Adrenal gland (tissue), 12 donors: ENCODE results near the gene NNMT. TPM values are rescaled to one million over a fixed set of nuclear protein-coding genes. Genes with fewer than 3 reads are reported as not detected.

Experiments
- DNase-seq, 7 donors: peaks; one replicate each; pipeline ENCODE4 v3.0.0-alpha.2; 2019 to 2020
- H3K27ac ChIP-seq, 5 donors: fragments of 200-600 bp; sonication (generic) in 4 of 5; 1 replicate in 3 of 5; 2 replicates in 2 of 5; pipeline versions ENCODE4 v1.5.1 to v1.8.0; 2016 to 2020; ENCODE audit warnings: mild to moderate bottlenecking in 1 of 5
- H3K27me3 ChIP-seq: fragments of 200-600 bp; 2 replicates; pipeline ENCODE4 v1.8.0; 2021
- H3K36me3 ChIP-seq, 2 donors: fragments of 200-600 bp; replicated peaks in 1 of 2; 1 replicate in 1 of 2; 2 replicates in 1 of 2; pipeline versions ENCODE4 v1.5.1 to v1.8.0; 2018 to 2022
- H3K4me1 ChIP-seq, 2 donors: fragments of 200-600 bp; replicated peaks in 1 of 2; 1 replicate in 1 of 2; 2 replicates in 1 of 2; pipeline versions ENCODE4 v1.5.1 to v1.8.0; 2018 to 2021
- H3K4me3 ChIP-seq, 4 donors: fragments of 200-600 bp; sonication (generic) in 3 of 4; one replicate each; pipeline ENCODE4 v1.5.1; 2016 to 2018
- H3K9me3 ChIP-seq, 3 donors: fragments of 200-600 bp; sonication (generic) in 1 of 3; replicated peaks in 1 of 3; 1 replicate in 2 of 3; 2 replicates in 1 of 3; pipeline versions ENCODE4 v1.5.1 to v1.8.0; 2016 to 2021
- CTCF ChIP-seq, 6 experiments: fragments of 450-650 bp in 4 of 6; fragments of 200-600 bp in 2 of 6; sonication (generic) in 1 of 6; IDR thresholded peaks; 1 replicate in 5 of 6; 2 replicates in 1 of 6; pipeline versions ENCODE4 v1.5.1 to v1.8.0; 2016 to 2021; ENCODE audit warnings: antibody characterized with exemption in 6 of 6, mild to moderate bottlenecking in 2 of 6, moderate library complexity in 1 of 6
- POLR2A ChIP-seq, 2 donors: fragments of 450-650 bp; IDR thresholded peaks; one replicate each; pipeline ENCODE4 v1.6.1; 2017; ENCODE audit warnings: antibody characterized with exemption in 2 of 2, mild to moderate bottlenecking in 2 of 2, moderate library complexity in 1 of 2
- WGBS, 4 donors: extraction: QIAGEN DNeasy Blood & Tissue Kit in 2 of 4; methylation state at CpG; one replicate each; pipeline versions ENCODE4 v1.1.5 to v1.1.7; 2013 to 2017; 5-methylcytosine and 5-hydroxymethylcytosine counted together
- intact Hi-C, 2 donors: fragments of 100-400 bp; cut with DNase I; formaldehyde crosslinking; loops; one replicate each; pipeline versions ENCODE4 v1.14.1 to v1.15.0; 2022 to 2023
- polyA plus RNA-seq, 3 donors: library from polyadenylated mRNA; stranded (reverse); fragments of 200-250 nt in 2 of 3; fragments of 350-450 nt in 1 of 3; fragmentation: Illumina TruSeq in 1 of 3; extraction: RNeasy Lipid Tissue Mini Kit (QIAGEN cat#74804) in 1 of 3; gene quantifications; one replicate each; pipeline ENCODE4 v1.2.3, GENCODE V29; 2013 to 2014
- total RNA-seq, 9 donors: library from RNA; depleted of rRNA in 4 of 9; stranded (reverse); fragments of >200 nt in 4 of 9; fragments of 120-200 nt in 1 of 9; fragmentation: NEBNext Ultra II Directional in 1 of 9; extraction: Animal tissue kit (Norgen Biotek cat#: 25700) in 1 of 9; gene quantifications; one replicate each; pipeline versions ENCODE4 v1.1.0 to v1.2.4, GENCODE V29; 2013 to 2023
- donor health status: healthy with polysubstance abuse.
- donor health status: Bipolar disorder and iron deficiency.
- donor health status: DM: yes; HTN: yes; CAD: no.
- donor health status: DM: no; HTN: no; CAD: no.
- donor health status: DM: no; HTN: no; CAD: no.
- donor health status: DM: yes; HTN: yes; CAD: no.

The NNMT gene
- total and polyA plus RNA-seq, 12 donors: 0.94 to 354 (median 77.4) TPM

DNA sequence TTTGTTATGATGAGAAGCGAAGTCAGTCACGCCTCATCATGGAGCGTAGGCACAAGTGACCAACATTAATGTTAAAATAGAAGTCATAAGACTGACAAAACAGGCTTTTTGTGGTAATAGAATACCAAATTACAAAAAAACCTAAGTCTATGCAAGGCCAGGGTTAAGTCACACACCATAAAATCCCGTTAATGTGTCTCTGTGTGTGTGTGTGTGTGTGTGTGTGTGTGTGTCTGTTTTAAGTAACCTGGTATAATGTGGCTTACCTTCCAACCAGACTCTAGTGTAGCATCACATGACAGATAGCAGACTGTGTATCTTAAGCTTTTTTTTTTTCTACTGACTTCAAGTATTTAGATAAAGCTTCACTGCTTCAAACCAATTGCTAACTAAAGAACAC is 66.1 kb downstream of the NNMT start:
- Histone ChIP-seq H3K4me3 (no peak overlapping the region), H3K4me1 (no peaks in the 10 kb centered on the region), H3K9me3 (no peaks in the 10 kb centered on the region), H3K27ac (no peak overlapping the region), H3K27me3 (peaks cover 5% of the 10 kb centered on the region), H3K36me3 (no peaks in the 10 kb centered on the region)
- TF ChIP-seq CTCF (IDR thresholded peaks at IDR 0.05) (no peak), POLR2A (IDR thresholded peaks at IDR 0.05) (no peak)
- WGBS, 4 donors: 73 to 85% (median 81%) methylated on average over 4 of the region's 4 CpGs
- intact Hi-C loops: no loop called here
- no peak for DNase-seq

GRCh38 chr11:114362958-114363357 is 66.8 kb downstream of the NNMT start:
- 50 to 57% (median 53%) methylated on average over 3 of the region's 3 CpGs for WGBS, 4 donors
- no peak overlapping the region for H3K4me3 ChIP-seq
- no peak for DNase-seq
- no peaks in the 10 kb centered on the region for H3K4me1 ChIP-seq
- no peaks in the 10 kb centered on the region for H3K9me3 ChIP-seq
- TF ChIP-seq CTCF (IDR thresholded peaks at IDR 0.05) (no peak), POLR2A (IDR thresholded peaks at IDR 0.05) (no peak)
- intact Hi-C loops: no loop called here
- no peak overlapping the region for H3K27ac ChIP-seq
- peaks cover 5% of the 10 kb centered on the region for H3K27me3 ChIP-seq
- no peaks in the 10 kb centered on the region for H3K36me3 ChIP-seq

Other genes with a start within 250 kb of the NNMT start
- gene ZBTB16, start 236.7 kb upstream of the NNMT start, total RNA-seq: 100 to 1,000 TPM in 1 of 9 donors, 10 to 100 TPM in 7, 1 to 10 TPM in 1; 7.9 to 119 (median 68.3) TPM
- 10 to 100 TPM; 16.0 to 36.0 (median 16.0) TPM for gene ZBTB16, start 236.7 kb upstream of the NNMT start, polyA plus RNA-seq
- 10 to 100 TPM in 8 of 9 donors, 1 to 10 TPM in 1; 8.2 to 19.4 (median 16.9) TPM for gene C11orf71, start 104.1 kb downstream of the NNMT start, total RNA-seq
- gene C11orf71, start 104.1 kb downstream of the NNMT start, polyA plus RNA-seq: 10 to 100 TPM; 14.2 to 17.3 (median 14.3) TPM
- gene RBM7, start 104.3 kb downstream of the NNMT start, total RNA-seq: 10 to 100 TPM in 7 of 9 donors, 1 to 10 TPM in 2; 1.7 to 29.2 (median 19.2) TPM
- 10 to 100 TPM in 1 of 3 donors, 1 to 10 TPM in 2; 5.3 to 28.4 (median 7.2) TPM for gene RBM7, start 104.3 kb downstream of the NNMT start, polyA plus RNA-seq
- gene REXO2, start 143.1 kb downstream of the NNMT start, total RNA-seq: 100 to 1,000 TPM in 7 of 9 donors, 10 to 100 TPM in 2; 76.6 to 211 (median 107) TPM
- gene REXO2, start 143.1 kb downstream of the NNMT start, polyA plus RNA-seq: 100 to 1,000 TPM in 1 of 3 donors, 10 to 100 TPM in 2; 50.5 to 171 (median 77.4) TPM